ENCODE results near the gene OPRD1.

- TF ChIP-seq CTCF (conservative IDR thresholded peaks at IDR 0.05), result no peak
- TF ChIP-seq EZH2 (IDR thresholded peaks at IDR 0.05; ENCODE audit: low read depth), result no peak
Measured at GRCh38 chr1:28835237-28835650, 23.3 kb downstream of the OPRD1 start.
